HG02938 (cell line): ENCODE data around the gene UBASH3B.
A peak's percentile ranks its signal among the peaks of the same experiment; 100 is the strongest.
"Not testable (repeated sequence)": the region's sequence is repeated elsewhere in the genome, so short reads cannot be mapped to it uniquely, and the experiment has no call there.

Experiments
- ATAC-seq: cut with Tn5 transposase; IDR thresholded peaks from one replicate; pipeline ENCODE4 v1.9.1; 2021; ENCODE audit warnings: mild to moderate bottlenecking, moderate library complexity; ENCODE audit not compliant: unreplicated experiment

The UBASH3B gene

GRCh38 chr11:122807731-122808477 is 152.4 kb downstream of the UBASH3B start:
- no peak for ATAC-seq

GRCh38 chr11:122808478-122808869 is 153.0 kb downstream of the UBASH3B start:
- peak; percentile 81 for ATAC-seq

GRCh38 chr11:122809866-122810265 is 154.3 kb downstream of the UBASH3B start:
- ATAC-seq: no peak

- ATAC-seq: no peak
Measured at GRCh38 chr11:122811721-122812120, 156.2 kb downstream of the UBASH3B start.

GRCh38 chr11:122812638-122813037 is 157.1 kb downstream of the UBASH3B start:
- ATAC-seq: no peak

- no peak for ATAC-seq
Measured at GRCh38 chr11:122813176-122813893, 157.8 kb downstream of the UBASH3B start.

GRCh38 chr11:122813894-122814270 is 158.4 kb downstream of the UBASH3B start:
- no peak for ATAC-seq

GRCh38 chr11:122814401-122814800 is 158.9 kb downstream of the UBASH3B start:
- ATAC-seq: no peak

- ATAC-seq: no peak
Measured at GRCh38 chr11:122815900-122816299, 160.4 kb downstream of the UBASH3B start.

GRCh38 chr11:122816761-122817520 is 161.4 kb downstream of the UBASH3B start:
- ATAC-seq: no peak

- no peak for ATAC-seq
Measured at GRCh38 chr11:122820158-122820557, 164.6 kb downstream of the UBASH3B start.

GRCh38 chr11:122821169-122821568 is 165.6 kb downstream of the UBASH3B start:
- no peak for ATAC-seq

- no peak for ATAC-seq
Measured at GRCh38 chr11:122822241-122822640, 166.7 kb downstream of the UBASH3B start.

- no peak for ATAC-seq
Measured at GRCh38 chr11:122823564-122823963, 168.0 kb downstream of the UBASH3B start.

GRCh38 chr11:122829371-122829770 is 173.8 kb downstream of the UBASH3B start:
- not testable (repeated sequence) for ATAC-seq

- ATAC-seq: not testable (repeated sequence)
Measured at GRCh38 chr11:122832297-122832696, 176.8 kb downstream of the UBASH3B start.

GRCh38 chr11:122832721-122833470 is 177.4 kb downstream of the UBASH3B start:
- ATAC-seq: no peak

- no peak for ATAC-seq
Measured at GRCh38 chr11:122833846-122834464, 178.4 kb downstream of the UBASH3B start.

- no peak for ATAC-seq
Measured at GRCh38 chr11:122836916-122837315, 181.4 kb downstream of the UBASH3B start.

- ATAC-seq: no peak
Measured at GRCh38 chr11:122837528-122838346, 182.2 kb downstream of the UBASH3B start.
